Vagina (tissue), 2 donors: ENCODE results near the gene SLC5A2.
A peak's percentile ranks its signal among the peaks of the same experiment; 100 is the strongest.

ENCODE experiments used
- CTCF ChIP-seq, 3 experiments: fragments of 450-650 bp in 2 of 3; fragments of 200-600 bp in 1 of 3; sonication (generic) in 1 of 3; IDR thresholded peaks; one replicate each; pipeline ENCODE4 v1.5.1; 2017 to 2019; ENCODE audit warnings: antibody characterized with exemption in 3 of 3, mild to moderate bottlenecking in 2 of 3, moderate library complexity in 2 of 3
- POLR2A ChIP-seq, 2 donors: fragments of 450-650 bp; IDR thresholded peaks; one replicate each; pipeline ENCODE4 v1.6.1; 2017; ENCODE audit warnings: antibody characterized with exemption in 2 of 2, mild to moderate bottlenecking in 2 of 2, moderate library complexity in 2 of 2

- TF ChIP-seq POLR2A (IDR thresholded peaks at IDR 0.05) (peak in 1 of 2 donors; percentile 22), CTCF (IDR thresholded peaks at IDR 0.05) (no peak)
Measured at GRCh38 chr16:31459687-31460581, 23.0 kb upstream of the SLC5A2 start.
